ENCODE measurements around the gene ALDH2. TPM values are rescaled to one million over a fixed set of nuclear protein-coding genes. Genes with fewer than 3 reads are reported as not detected.

ALDH2 gene
- total RNA-seq, 3 donors from 2014 or later (not counting 1 experiment from before 2014, with no cell fraction given) = 2.6 to 8.2 (median 3.8) TPM

- Mint-ChIP-seq H3K9me3 (no peaks in the 10 kb centered on the region), H3K27me3 (ENCODE audit: low read depth in 2 of 2) (no peaks in the 10 kb centered on the region), H3K36me3 (no peaks in the 10 kb centered on the region), H3K27ac (no peak overlapping the region), H3K4me1 (no peaks in the 10 kb centered on the region), H3K4me3 (no peak overlapping the region)
- H3K27ac ChIP-seq (ENCODE audit: low read length) = no peak overlapping the region
- no peaks in the 10 kb centered on the region for H3K27me3 ChIP-seq (ENCODE audit: control insufficient read depth, insufficient read depth, low read length)
- H3K4me1 ChIP-seq (ENCODE audit: control insufficient read depth, insufficient read depth, low read length) = no peaks in the 10 kb centered on the region
- WGBS (ENCODE audit: insufficient coverage) = 95% methylated on average over 8 of the region's 8 CpGs
- ATAC-seq (no peak), DNase-seq (no peak)
- no peaks in the 10 kb centered on the region for H3K9me3 ChIP-seq (ENCODE audit: control insufficient read depth, insufficient read depth, low read length)
- H3K4me3 ChIP-seq (ENCODE audit: low read length) = no peak overlapping the region
- intact Hi-C loops (cut with micrococcal nuclease) = no loop called here
- H3K36me3 ChIP-seq (ENCODE audit: control insufficient read depth, insufficient read depth, low read length) = no peaks in the 10 kb centered on the region
- TF ChIP-seq CTCF (IDR thresholded peaks at IDR 0.05) = no peak
Observed at GRCh38 chr12:111791507-111791906, 24.8 kb downstream of the ALDH2 start.

- H3K36me3 Mint-ChIP-seq = no peaks in the 10 kb centered on the region
- H3K27ac Mint-ChIP-seq = no peak overlapping the region
- intact Hi-C loops (cut with micrococcal nuclease) = no loop called here
- no peaks in the 10 kb centered on the region for H3K4me1 Mint-ChIP-seq
- ATAC-seq (no peak), DNase-seq (no peak)
- no peaks in the 10 kb centered on the region for H3K9me3 ChIP-seq (ENCODE audit: control insufficient read depth, insufficient read depth, low read length)
- H3K4me3 Mint-ChIP-seq = no peak overlapping the region
- no peaks in the 10 kb centered on the region for H3K9me3 Mint-ChIP-seq
- no peaks in the 10 kb centered on the region for H3K36me3 ChIP-seq (ENCODE audit: control insufficient read depth, insufficient read depth, low read length)
- WGBS (ENCODE audit: insufficient coverage) = 95% methylated on average over 27 of the region's 27 CpGs
- no peaks in the 10 kb centered on the region for H3K4me1 ChIP-seq (ENCODE audit: control insufficient read depth, insufficient read depth, low read length)
- TF ChIP-seq CTCF (IDR thresholded peaks at IDR 0.05) = no peak
- no peak overlapping the region for H3K27ac ChIP-seq (ENCODE audit: low read length)
- no peak overlapping the region for H3K4me3 ChIP-seq (ENCODE audit: low read length)
- H3K27me3 Mint-ChIP-seq (ENCODE audit: low read depth in 2 of 2) = no peaks in the 10 kb centered on the region
- no peaks in the 10 kb centered on the region for H3K27me3 ChIP-seq (ENCODE audit: control insufficient read depth, insufficient read depth, low read length)
Observed at GRCh38 chr12:111792155-111792855, 25.6 kb downstream of the ALDH2 start.

DNA sequence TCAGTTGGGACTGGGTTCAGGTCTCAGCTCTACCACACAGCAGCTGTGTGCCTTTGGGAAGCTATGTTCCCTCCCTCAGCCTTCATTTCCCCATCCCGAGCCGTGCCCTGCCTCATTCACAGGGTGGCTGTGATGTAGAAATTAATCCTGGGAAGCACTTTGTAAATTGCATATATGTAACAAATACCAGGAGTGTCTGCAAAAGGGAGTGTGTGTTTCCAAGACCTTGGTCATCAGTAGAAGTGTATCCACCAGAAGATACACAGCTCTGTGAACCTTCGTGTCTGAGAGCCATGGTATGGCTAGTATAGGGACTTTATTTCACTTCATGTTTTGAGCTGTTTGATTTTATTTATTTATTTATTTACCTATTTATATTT lies 26.1 kb downstream of the ALDH2 start:
- H3K27ac ChIP-seq (ENCODE audit: low read length) = no peak overlapping the region
- no peaks in the 10 kb centered on the region for H3K9me3 Mint-ChIP-seq
- no peak for DNase-seq
- H3K9me3 ChIP-seq (ENCODE audit: control insufficient read depth, insufficient read depth, low read length) = no peaks in the 10 kb centered on the region
- no peaks in the 10 kb centered on the region for H3K36me3 Mint-ChIP-seq
- H3K36me3 ChIP-seq (ENCODE audit: control insufficient read depth, insufficient read depth, low read length) = no peaks in the 10 kb centered on the region
- TF ChIP-seq CTCF (IDR thresholded peaks at IDR 0.05) = no peak
- no peaks in the 10 kb centered on the region for H3K27me3 Mint-ChIP-seq (ENCODE audit: low read depth in 2 of 2)
- H3K4me1 Mint-ChIP-seq = no peaks in the 10 kb centered on the region
- ATAC-seq = no peak
- no peak overlapping the region for H3K4me3 Mint-ChIP-seq
- no peaks in the 10 kb centered on the region for H3K27me3 ChIP-seq (ENCODE audit: control insufficient read depth, insufficient read depth, low read length)
- H3K27ac Mint-ChIP-seq = no peak overlapping the region
- intact Hi-C loops (cut with micrococcal nuclease) = no loop called here
- H3K4me1 ChIP-seq (ENCODE audit: control insufficient read depth, insufficient read depth, low read length) = no peaks in the 10 kb centered on the region
- 100% methylated on average over 1 of the region's 3 CpGs for WGBS (ENCODE audit: insufficient coverage)
- H3K4me3 ChIP-seq (ENCODE audit: low read length) = no peak overlapping the region

GRCh38 chr12:111798182-111798581 lies 31.4 kb downstream of the ALDH2 start:
- no peak for ATAC-seq
- Mint-ChIP-seq H3K36me3 (no peaks in the 10 kb centered on the region), H3K4me3 (no peak overlapping the region)

More at GRCh38 chr12:111798182-111798581, 31.4 kb downstream of the ALDH2 start:
- DNase-seq = no peak
- no peak overlapping the region for H3K4me3 ChIP-seq (ENCODE audit: low read length)
- H3K27me3 ChIP-seq (ENCODE audit: control insufficient read depth, insufficient read depth, low read length) = no peaks in the 10 kb centered on the region
- H3K4me1 ChIP-seq (ENCODE audit: control insufficient read depth, insufficient read depth, low read length) = no peaks in the 10 kb centered on the region
- Mint-ChIP-seq H3K27me3 (ENCODE audit: low read depth in 2 of 2) (no peaks in the 10 kb centered on the region), H3K9me3 (no peaks in the 10 kb centered on the region), H3K4me1 (no peaks in the 10 kb centered on the region), H3K27ac (no peak overlapping the region)
- TF ChIP-seq CTCF (IDR thresholded peaks at IDR 0.05) = no peak
- intact Hi-C loops (cut with micrococcal nuclease) = no loop called here
- no peaks in the 10 kb centered on the region for H3K36me3 ChIP-seq (ENCODE audit: control insufficient read depth, insufficient read depth, low read length)
- H3K9me3 ChIP-seq (ENCODE audit: control insufficient read depth, insufficient read depth, low read length) = no peaks in the 10 kb centered on the region
- no peak overlapping the region for H3K27ac ChIP-seq (ENCODE audit: low read length)
- 87% methylated on average over 4 of the region's 4 CpGs for WGBS (ENCODE audit: insufficient coverage)
